NCI-H128 (cell line): ENCODE measurements around the gene KIAA0825.
"Not testable (repeated sequence)": the region's sequence is repeated elsewhere in the genome, so short reads cannot be mapped to it uniquely, and the experiment has no call there.

Experiments
- DNase-seq: peaks from one replicate; lab custom pipeline; 2025; ENCODE audit not compliant: unreplicated experiment; lab: John Stamatoyannopoulos, UW

KIAA0825 gene

DNA sequence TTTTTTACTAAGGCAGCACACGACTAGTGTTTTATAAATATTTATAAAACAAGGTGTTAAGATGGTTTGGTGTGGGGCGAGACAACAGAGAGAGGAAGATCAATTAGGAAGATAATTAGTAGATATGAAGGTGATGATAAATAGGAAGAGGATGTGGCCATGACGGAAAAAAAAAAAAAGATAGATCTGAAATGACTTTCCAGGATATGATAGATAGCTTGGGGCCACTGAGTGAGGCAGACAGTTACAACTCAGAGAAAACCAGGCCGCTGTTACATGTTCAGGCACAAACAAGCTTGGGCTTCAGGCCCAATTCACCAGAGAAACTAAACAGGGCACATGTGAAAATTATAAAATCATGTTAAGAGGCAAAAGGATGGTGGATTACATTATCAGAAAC, 43.2 kb downstream of the KIAA0825 start:
- DNase-seq: no peak

DNA sequence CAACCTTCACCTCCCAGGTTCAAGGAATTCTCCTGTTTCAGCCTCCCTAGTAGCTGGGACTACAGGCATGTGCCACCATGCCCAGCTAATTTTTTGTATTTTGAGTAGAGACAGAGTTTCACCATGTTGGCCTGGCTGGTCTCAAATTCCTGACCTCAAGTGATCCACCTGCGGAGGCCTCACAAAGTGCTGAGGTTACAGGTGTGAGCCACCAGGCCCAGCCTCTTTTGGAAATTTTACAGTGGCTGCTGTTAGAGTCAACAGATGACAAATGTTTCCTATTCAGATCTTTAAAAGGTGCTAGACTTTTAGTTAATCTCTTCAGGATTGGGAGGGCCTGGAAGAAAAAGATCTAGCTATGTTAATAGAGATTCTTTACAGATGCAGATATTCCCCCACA, 45.1 kb downstream of the KIAA0825 start:
- not testable (repeated sequence) for DNase-seq

DNA sequence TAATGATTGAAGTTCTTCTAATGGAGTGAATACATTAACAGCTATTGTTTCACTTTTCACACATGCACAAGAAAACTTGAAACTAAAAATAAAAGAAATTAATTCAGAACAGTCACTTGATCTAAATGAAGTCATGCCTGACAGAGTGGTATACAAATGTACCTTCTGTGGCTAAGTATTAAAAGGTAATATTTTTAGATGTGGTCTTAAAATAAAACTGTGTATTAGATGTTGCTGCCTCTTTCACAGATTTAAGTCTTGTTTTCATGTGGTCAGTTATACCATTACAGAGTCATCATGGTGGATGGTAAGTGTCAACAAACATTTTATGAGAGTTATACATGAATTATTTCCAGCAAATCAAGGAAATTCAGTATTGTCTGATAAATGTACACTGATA, 47.0 kb downstream of the KIAA0825 start:
- no peak for DNase-seq

- DNase-seq: no peak
Measured at GRCh38 chr5:94564812-94565211, 53.6 kb downstream of the KIAA0825 start.

- no peak for DNase-seq
Measured at GRCh38 chr5:94562327-94562971, 56.0 kb downstream of the KIAA0825 start.

GRCh38 chr5:94558028-94558427, 60.4 kb downstream of the KIAA0825 start:
- no peak for DNase-seq

GRCh38 chr5:94551858-94552257, 66.5 kb downstream of the KIAA0825 start:
- DNase-seq: no peak

- DNase-seq: no peak
Measured at GRCh38 chr5:94545870-94546625, 72.4 kb downstream of the KIAA0825 start.

GRCh38 chr5:94544875-94545547, 73.4 kb downstream of the KIAA0825 start:
- DNase-seq: no peak

DNA sequence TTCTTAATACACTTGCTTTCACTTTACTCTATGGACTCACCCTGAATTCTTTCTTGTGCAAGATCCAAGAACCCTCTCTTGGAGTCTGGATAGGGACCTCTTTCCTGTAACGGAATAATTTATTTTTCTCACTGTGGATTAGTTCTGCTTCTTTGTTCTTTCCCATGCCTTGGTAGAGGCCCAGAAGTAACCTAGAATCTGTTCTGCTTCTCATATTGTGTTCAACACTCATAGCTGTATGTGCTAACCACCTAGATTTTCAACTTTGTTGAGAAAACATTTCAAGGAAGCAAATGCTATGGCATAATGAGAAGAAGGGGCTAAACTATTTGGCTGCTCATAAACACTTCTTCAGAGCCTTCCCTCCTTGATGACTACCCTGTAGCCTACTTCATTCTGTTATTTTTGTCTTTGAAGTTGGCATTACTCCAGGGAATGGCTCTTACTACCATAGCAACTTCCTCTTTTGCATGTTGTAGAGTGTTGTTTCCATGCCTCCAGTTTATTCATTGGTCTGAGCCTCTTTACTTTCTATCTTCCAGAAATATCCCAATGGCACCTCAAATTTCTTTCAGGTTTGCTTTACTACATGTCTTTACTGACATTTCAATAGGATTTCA, 74.3 kb downstream of the KIAA0825 start:
- no peak for DNase-seq

GRCh38 chr5:94540856-94541494, 77.4 kb downstream of the KIAA0825 start:
- no peak for DNase-seq

DNA sequence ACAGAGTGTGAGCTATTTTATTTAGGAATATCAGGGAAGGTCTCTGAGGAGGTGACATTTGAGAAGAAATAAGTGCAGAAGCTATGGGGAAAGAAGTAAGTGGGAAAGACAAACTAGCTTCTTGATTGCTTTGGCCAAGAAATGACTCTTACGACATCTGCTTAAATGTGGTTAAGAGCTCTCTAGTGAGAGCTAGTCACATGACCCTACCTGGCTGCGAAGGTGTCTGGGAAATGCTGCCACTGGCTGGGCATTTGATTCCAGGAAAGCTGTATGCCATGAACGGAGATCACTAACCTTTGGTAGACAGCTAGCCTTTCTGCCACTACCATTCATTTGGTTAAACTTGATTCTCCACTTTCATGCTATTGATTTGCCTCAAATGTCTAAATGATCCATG, 80.1 kb downstream of the KIAA0825 start:
- no peak for DNase-seq

GRCh38 chr5:94526706-94527105, 91.7 kb downstream of the KIAA0825 start:
- no peak for DNase-seq

- DNase-seq: no peak
Measured at GRCh38 chr5:94524841-94525697, 93.3 kb downstream of the KIAA0825 start.

GRCh38 chr5:94523018-94523417, 95.4 kb downstream of the KIAA0825 start:
- no peak for DNase-seq

DNA sequence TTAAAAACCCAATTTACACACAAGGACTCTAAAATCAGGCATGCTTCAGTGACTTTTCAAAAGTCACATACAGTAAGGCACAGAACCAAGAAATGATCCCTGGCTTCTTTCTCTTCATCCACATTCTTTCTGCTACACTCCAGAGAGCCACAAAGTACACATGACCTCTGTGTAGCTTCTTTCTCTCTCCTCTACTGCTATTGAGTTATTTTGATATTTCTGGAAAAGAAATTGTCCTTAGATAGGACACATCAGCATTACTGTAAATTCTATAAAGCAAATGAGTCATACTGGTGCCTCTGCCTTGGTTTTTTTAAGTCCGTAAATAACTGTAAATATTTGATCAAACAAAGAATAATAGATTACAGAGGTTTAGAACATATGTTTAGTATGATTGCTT, 96.3 kb downstream of the KIAA0825 start:
- no peak for DNase-seq

- DNase-seq: no peak
Measured at GRCh38 chr5:94517490-94518488, 100.6 kb downstream of the KIAA0825 start.

DNA sequence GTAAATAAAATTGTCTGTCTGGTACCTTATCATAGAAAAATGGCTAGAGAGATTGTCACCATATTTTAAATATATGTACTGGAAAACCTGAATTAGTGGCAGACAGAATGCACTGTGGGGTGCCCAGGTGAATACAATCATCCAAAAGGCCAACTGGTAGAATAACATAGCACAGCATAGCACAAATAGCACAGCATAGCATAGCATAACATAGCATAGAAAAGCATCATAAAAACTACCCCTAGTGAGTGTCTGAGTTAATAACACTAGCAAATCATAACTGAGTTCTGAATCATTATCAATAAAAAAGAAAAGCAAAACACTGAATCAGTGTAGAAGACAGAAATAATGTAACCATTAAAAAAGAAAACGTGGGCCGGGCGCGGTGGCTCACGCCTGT, 102.3 kb downstream of the KIAA0825 start:
- DNase-seq: no peak
